ENCODE results near the gene PCBP3.

PCBP3 gene

DNA sequence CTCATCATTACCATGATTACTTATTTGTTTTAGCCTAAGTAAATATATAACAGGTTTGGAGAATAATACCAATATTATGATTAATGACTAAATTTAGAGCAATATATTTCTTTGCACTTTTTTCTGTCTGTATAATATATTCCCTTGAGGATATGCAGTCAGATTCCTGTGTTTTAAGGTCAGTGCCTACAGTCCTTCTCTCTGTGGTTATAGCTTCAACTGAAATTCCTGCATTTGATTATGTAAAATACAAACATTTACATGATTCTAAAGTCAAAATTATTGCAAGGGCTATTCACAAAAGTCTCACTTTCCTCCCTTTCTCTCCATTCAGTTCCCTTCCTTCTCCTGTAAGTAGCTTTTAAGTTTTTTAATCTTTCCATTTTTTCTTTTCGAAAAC lies 195.1 kb downstream of the PCBP3 start:
- Histone ChIP-seq H3K9ac (ENCODE audit: low read length) (no peak overlapping the region), H3K4me3 (ENCODE audit: low read length) (no peak overlapping the region), H3K27me3 (ENCODE audit: control insufficient read depth, insufficient read depth, low read length) (no peaks in the 10 kb centered on the region)

DNA sequence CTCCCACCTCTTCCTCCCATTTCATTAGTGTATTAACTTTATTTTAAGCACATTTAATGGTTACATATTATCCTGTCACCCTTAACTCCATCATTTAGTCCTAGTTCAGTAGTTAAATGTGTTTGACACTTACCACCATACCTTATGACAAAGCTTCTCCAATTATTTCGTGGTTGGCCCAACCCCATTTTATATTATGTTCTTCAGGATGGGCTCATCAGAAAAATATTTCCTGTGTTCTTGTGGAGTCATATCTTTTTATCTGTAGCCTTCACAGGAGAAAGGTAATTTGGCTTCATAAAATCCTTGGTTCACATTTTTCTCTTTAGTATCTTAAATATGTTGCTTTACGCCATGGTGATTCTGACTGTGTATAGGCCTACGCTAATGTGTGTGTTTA lies 195.7 kb downstream of the PCBP3 start:
- H3K36me3 ChIP-seq (ENCODE audit: control insufficient read depth, insufficient read depth, low read length): no peaks in the 10 kb centered on the region
- no peak overlapping the region for H3K4me3 ChIP-seq (ENCODE audit: low read length)
- H3K27me3 ChIP-seq (ENCODE audit: control insufficient read depth, insufficient read depth, low read length): no peaks in the 10 kb centered on the region
- no peaks in the 10 kb centered on the region for H3K9me3 ChIP-seq (ENCODE audit: control insufficient read depth, low read length)
- no peak overlapping the region for H3K9ac ChIP-seq (ENCODE audit: low read length)
- no peaks in the 10 kb centered on the region for H3K4me1 ChIP-seq (ENCODE audit: control insufficient read depth, insufficient read depth, low read length)

More for the DNA sequence above, 195.1 kb downstream of the PCBP3 start:
- Histone ChIP-seq H3K4me1 (ENCODE audit: control insufficient read depth, insufficient read depth, low read length) (no peaks in the 10 kb centered on the region), H3K36me3 (ENCODE audit: control insufficient read depth, insufficient read depth, low read length) (no peaks in the 10 kb centered on the region), H3K9me3 (ENCODE audit: control insufficient read depth, low read length) (no peaks in the 10 kb centered on the region)

DNA sequence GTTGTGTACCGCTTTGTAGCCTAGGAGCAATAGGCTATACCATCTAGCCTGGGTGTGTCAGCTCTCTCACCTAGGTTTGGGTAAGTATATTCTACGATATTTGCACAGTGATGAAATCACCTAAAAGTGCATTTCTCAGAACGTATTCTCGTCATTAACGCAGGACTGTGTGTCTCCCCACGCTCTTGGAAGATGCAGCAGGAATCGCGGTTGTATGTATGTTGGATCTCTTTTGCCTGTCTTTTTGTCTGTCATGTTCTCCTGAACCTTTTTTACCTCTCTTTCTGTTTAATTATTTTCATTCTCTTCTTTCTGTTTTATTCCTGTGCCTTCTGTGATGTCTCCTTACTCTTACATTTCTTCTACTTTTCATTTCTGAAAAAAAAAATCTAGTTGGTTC lies 197.5 kb downstream of the PCBP3 start:
- H3K36me3 ChIP-seq (ENCODE audit: control insufficient read depth, insufficient read depth, low read length): no peaks in the 10 kb centered on the region
- H3K9ac ChIP-seq (ENCODE audit: low read length): no peak overlapping the region
- H3K27me3 ChIP-seq (ENCODE audit: control insufficient read depth, insufficient read depth, low read length): no peaks in the 10 kb centered on the region
- H3K4me3 ChIP-seq (ENCODE audit: low read length): no peak overlapping the region
- no peaks in the 10 kb centered on the region for H3K9me3 ChIP-seq (ENCODE audit: control insufficient read depth, low read length)
- no peaks in the 10 kb centered on the region for H3K4me1 ChIP-seq (ENCODE audit: control insufficient read depth, insufficient read depth, low read length)

DNA sequence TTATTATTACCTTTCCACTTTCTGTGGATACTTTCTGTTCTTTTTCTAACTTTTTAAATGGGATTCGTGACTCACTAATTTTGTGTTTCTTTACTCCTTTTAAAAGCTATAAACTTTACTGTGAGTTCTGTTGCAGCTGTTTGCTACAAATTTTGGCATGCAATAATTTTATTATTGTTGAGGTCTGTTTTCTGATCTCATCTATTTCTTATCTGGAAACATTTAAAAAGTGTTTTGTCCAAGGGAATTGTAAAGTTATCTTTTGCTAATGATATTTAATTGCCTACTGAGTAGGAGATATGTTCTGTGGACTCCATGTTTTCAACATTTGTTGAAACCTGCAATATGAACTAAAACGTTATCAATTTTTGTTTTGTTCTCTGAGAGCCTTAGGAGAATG lies 199.9 kb downstream of the PCBP3 start:
- no peak overlapping the region for H3K4me3 ChIP-seq (ENCODE audit: low read length)
- H3K27me3 ChIP-seq (ENCODE audit: control insufficient read depth, insufficient read depth, low read length): peaks cover 3% of the 10 kb centered on the region
- no peaks in the 10 kb centered on the region for H3K36me3 ChIP-seq (ENCODE audit: control insufficient read depth, insufficient read depth, low read length)
- H3K9ac ChIP-seq (ENCODE audit: low read length): no peak overlapping the region
- H3K4me1 ChIP-seq (ENCODE audit: control insufficient read depth, insufficient read depth, low read length): no peaks in the 10 kb centered on the region
- no peaks in the 10 kb centered on the region for H3K9me3 ChIP-seq (ENCODE audit: control insufficient read depth, low read length)

DNA sequence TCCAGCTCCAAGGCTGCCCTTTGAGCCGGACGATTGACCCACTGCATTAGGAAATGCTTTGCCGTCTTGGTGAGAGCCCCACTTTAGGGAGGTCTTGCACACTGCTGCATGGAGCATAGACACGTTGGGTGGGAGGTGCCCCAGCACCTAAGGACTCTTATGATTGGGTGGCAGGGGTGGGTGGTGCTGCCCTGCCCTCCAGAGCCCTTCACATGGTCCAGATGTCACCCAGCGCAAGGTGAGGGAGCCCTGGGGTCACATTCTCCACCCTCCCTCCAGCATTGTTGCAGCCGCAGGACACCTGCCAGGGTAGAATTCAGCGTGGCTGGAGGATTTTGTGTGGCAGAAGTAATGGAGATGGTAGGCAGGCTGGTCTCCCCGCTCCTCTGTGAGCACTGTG lies 200.7 kb downstream of the PCBP3 start:
- no peaks in the 10 kb centered on the region for H3K4me1 ChIP-seq (ENCODE audit: control insufficient read depth, insufficient read depth, low read length)
- H3K9me3 ChIP-seq (ENCODE audit: control insufficient read depth, low read length): no peaks in the 10 kb centered on the region
- peaks cover 3% of the 10 kb centered on the region for H3K27me3 ChIP-seq (ENCODE audit: control insufficient read depth, insufficient read depth, low read length)
- no peaks in the 10 kb centered on the region for H3K36me3 ChIP-seq (ENCODE audit: control insufficient read depth, insufficient read depth, low read length)
- H3K9ac ChIP-seq (ENCODE audit: low read length): no peak overlapping the region
- H3K4me3 ChIP-seq (ENCODE audit: low read length): no peak overlapping the region

DNA sequence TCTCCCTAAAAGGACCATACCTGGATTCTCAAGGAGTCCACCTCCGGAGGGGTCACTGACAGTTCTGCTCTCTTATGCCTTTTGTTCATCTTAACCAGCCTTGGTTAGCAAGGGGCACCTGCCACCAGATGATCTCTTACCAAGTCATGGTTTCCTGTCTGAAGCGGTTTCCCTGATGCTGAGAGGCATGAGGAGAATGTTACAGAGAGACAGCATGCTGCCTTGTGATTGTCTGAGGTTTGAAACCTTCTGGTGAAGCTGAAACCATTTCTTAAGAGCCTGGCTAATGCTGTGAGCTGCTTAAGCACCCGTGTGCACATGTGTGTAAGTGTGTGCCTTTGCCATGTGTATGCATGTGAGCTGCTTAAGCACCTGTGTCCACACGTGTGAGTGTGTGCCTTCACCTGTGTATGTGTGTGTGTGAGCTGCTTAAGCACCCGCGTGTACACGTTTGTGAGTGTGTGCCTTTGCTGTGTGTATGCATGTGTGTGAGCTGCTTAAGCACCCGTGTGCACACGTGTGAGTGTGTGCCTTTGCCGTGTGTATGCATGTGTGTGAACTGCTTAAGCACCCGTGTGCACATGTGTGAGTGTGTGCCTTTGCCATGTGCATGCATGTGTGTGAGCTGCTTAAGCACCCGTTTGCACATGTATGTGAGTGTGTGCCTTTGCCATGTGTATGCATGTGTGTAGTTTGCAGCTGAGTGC lies 201.7 kb downstream of the PCBP3 start:
- Histone ChIP-seq H3K27me3 (ENCODE audit: control insufficient read depth, insufficient read depth, low read length) (peaks cover 3% of the 10 kb centered on the region), H3K4me1 (ENCODE audit: control insufficient read depth, insufficient read depth, low read length) (no peaks in the 10 kb centered on the region), H3K36me3 (ENCODE audit: control insufficient read depth, insufficient read depth, low read length) (no peaks in the 10 kb centered on the region), H3K9me3 (ENCODE audit: control insufficient read depth, low read length) (no peaks in the 10 kb centered on the region), H3K4me3 (ENCODE audit: low read length) (no peak overlapping the region), H3K9ac (ENCODE audit: low read length) (no peak overlapping the region)

DNA sequence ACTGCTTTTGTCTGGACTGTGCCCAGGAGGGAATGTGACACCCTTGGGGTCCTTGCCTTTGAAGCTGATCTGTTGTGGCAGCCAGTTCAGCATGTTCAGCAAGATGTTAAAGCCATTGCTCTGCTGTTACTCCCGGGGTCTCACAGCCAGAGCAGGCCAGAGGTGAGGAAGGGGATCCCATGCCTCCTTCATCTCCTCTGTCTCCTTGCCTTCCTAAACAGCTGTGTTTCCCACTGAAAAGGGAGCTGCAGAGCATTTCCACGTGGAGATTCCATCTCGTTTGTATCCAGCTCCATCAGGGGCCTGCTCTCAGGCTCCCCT lies 202.2 kb downstream of the PCBP3 start:
- H3K36me3 ChIP-seq (ENCODE audit: control insufficient read depth, insufficient read depth, low read length): no peaks in the 10 kb centered on the region
- H3K9me3 ChIP-seq (ENCODE audit: control insufficient read depth, low read length): no peaks in the 10 kb centered on the region
- no peak overlapping the region for H3K9ac ChIP-seq (ENCODE audit: low read length)
- H3K27me3 ChIP-seq (ENCODE audit: control insufficient read depth, insufficient read depth, low read length): peaks cover 3% of the 10 kb centered on the region
- H3K4me1 ChIP-seq (ENCODE audit: control insufficient read depth, insufficient read depth, low read length): no peaks in the 10 kb centered on the region
- H3K4me3 ChIP-seq (ENCODE audit: low read length): no peak overlapping the region

DNA sequence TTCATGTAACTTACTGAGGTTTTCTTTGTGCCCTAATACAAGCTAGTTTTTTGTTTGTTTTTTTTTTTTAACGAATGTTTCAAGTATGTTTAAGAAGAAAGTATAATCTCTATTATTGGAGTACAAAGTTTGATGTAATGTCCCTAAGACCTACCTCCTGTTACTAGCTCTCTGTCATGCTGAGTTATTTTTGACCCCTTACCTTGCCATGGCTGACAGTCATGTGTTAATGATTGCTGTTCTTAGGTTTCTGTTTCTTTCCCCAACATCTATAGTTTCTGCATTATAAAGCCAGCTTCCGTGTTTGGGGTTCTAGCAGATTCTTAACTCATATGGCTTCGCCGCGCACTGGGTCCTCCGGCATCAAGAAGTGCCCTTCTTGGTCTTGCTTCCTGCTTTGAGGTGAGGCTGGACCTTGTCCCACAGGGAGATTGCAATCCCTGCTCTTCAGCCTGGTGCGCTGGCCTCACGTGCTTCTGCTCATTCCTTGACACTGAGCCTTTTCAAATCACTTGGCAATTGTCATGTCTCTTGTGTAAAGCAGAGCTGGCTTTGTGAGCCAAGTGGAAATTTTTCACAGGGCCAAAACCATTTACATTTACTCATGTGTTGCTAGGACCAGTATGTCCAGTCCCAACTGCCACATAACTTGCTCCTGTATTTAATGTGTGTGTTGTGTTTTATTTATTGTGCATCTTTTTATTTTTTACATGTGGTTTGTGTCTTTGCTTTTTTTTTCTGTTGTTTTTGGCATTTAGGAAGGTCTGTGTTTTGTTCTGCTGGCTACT lies 203.0 kb downstream of the PCBP3 start:
- H3K4me3 ChIP-seq (ENCODE audit: low read length): no peak overlapping the region
- no peak overlapping the region for H3K9ac ChIP-seq (ENCODE audit: low read length)
- H3K9me3 ChIP-seq (ENCODE audit: control insufficient read depth, low read length): no peaks in the 10 kb centered on the region
- H3K36me3 ChIP-seq (ENCODE audit: control insufficient read depth, insufficient read depth, low read length): no peaks in the 10 kb centered on the region
- peaks cover 8% of the 10 kb centered on the region for H3K27me3 ChIP-seq (ENCODE audit: control insufficient read depth, insufficient read depth, low read length)
- no peaks in the 10 kb centered on the region for H3K4me1 ChIP-seq (ENCODE audit: control insufficient read depth, insufficient read depth, low read length)

DNA sequence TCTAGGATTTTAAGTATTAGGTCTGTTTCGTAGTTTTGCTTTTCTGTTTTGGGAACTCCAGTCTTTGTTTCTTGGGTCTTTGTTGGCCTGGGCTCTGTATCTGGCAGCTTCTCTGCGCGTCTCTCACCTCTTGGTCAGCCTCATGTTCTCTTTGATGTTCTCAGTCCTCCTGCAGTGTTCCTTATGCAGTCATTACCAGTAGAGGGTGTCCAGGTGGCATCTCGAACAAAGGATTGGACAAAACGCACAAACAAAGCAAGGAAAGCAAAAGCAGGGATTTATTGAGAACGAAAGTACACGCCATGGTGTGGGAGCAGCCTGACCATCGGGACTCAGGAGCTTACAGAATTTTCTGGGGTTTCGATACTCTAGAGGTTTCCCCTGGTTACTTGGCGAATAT lies 204.3 kb downstream of the PCBP3 start:
- Histone ChIP-seq H3K9me3 (ENCODE audit: control insufficient read depth, low read length) (no peaks in the 10 kb centered on the region), H3K9ac (ENCODE audit: low read length) (no peak overlapping the region), H3K27me3 (ENCODE audit: control insufficient read depth, insufficient read depth, low read length) (peaks cover 8% of the 10 kb centered on the region), H3K4me3 (ENCODE audit: low read length) (no peak overlapping the region), H3K4me1 (ENCODE audit: control insufficient read depth, insufficient read depth, low read length) (no peaks in the 10 kb centered on the region), H3K36me3 (ENCODE audit: control insufficient read depth, insufficient read depth, low read length) (no peaks in the 10 kb centered on the region)

DNA sequence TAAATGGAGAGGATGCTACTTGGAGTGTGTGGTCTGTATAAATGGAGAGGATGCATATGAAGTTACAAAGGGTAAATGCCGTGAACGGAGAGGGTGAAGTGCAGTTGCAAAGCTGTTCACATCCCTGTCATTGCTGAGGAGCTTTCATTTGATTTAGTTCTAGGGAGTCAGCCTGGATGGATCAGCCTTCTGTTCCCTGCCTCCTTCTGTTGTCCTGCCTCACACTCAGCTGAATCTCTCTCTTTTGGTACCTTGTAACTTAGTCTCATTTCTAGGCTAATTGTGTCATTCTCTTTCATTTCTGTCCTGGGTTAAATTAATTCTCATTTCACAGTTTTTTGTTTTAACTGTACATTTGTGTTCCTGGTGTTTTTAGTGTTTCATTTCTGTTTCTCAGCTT lies 204.8 kb downstream of the PCBP3 start:
- no peak overlapping the region for H3K9ac ChIP-seq (ENCODE audit: low read length)
- peaks cover 8% of the 10 kb centered on the region for H3K27me3 ChIP-seq (ENCODE audit: control insufficient read depth, insufficient read depth, low read length)
- no peaks in the 10 kb centered on the region for H3K9me3 ChIP-seq (ENCODE audit: control insufficient read depth, low read length)
- H3K36me3 ChIP-seq (ENCODE audit: control insufficient read depth, insufficient read depth, low read length): no peaks in the 10 kb centered on the region
- no peaks in the 10 kb centered on the region for H3K4me1 ChIP-seq (ENCODE audit: control insufficient read depth, insufficient read depth, low read length)
- no peak overlapping the region for H3K4me3 ChIP-seq (ENCODE audit: low read length)

DNA sequence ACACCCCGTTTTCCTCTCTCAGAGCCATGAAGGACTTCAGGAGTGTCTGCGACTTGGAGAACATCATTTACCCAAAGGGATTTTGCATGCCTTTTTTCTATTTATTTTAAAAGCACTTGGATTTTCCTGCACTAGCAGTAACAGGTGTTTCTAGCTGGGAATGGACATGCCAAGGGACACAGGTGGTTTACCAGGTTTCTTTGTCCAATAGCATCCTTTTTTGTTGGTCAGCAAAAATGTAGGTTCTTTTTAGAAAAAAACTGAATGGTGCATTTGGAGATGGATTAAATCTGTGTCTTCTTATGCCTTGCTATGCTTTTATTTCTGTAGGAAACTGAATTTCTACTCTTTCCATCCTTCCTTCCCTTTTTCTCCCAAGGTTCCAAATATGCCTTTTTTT lies 205.3 kb downstream of the PCBP3 start:
- no peak overlapping the region for H3K4me3 ChIP-seq (ENCODE audit: low read length)
- H3K4me1 ChIP-seq (ENCODE audit: control insufficient read depth, insufficient read depth, low read length): no peaks in the 10 kb centered on the region
- H3K27me3 ChIP-seq (ENCODE audit: control insufficient read depth, insufficient read depth, low read length): peaks cover 8% of the 10 kb centered on the region
- no peak overlapping the region for H3K9ac ChIP-seq (ENCODE audit: low read length)
- H3K36me3 ChIP-seq (ENCODE audit: control insufficient read depth, insufficient read depth, low read length): no peaks in the 10 kb centered on the region
- H3K9me3 ChIP-seq (ENCODE audit: control insufficient read depth, low read length): no peaks in the 10 kb centered on the region

DNA sequence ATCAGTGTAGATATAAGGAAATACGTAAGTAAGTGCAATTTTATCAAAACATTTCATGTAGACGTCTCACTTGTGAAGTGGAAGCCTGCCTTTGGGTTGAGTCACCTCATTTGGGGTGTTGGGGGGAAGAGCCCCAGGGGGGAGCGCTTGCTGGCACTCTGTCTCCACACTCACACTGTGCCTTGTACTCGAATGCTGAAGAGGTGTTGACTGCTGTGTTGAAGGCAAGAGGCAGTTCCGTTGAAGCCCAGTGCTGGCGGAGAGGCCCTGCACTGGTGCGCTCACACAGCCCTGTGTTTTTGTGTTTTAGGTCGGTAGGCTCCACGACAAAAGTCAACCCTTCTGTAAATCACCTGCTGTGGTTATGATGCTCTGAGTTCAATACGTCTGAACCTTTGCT lies 206.1 kb downstream of the PCBP3 start:
- H3K9ac ChIP-seq (ENCODE audit: low read length): no peak overlapping the region
- H3K4me1 ChIP-seq (ENCODE audit: control insufficient read depth, insufficient read depth, low read length): no peaks in the 10 kb centered on the region
- no peaks in the 10 kb centered on the region for H3K9me3 ChIP-seq (ENCODE audit: control insufficient read depth, low read length)
- H3K36me3 ChIP-seq (ENCODE audit: control insufficient read depth, insufficient read depth, low read length): no peaks in the 10 kb centered on the region
- H3K27me3 ChIP-seq (ENCODE audit: control insufficient read depth, insufficient read depth, low read length): peaks cover 8% of the 10 kb centered on the region
- no peak overlapping the region for H3K4me3 ChIP-seq (ENCODE audit: low read length)
